Endothelial cell of umbilical vein (primary cell): ENCODE results near the gene SPDEF. TPM values are rescaled to one million over a fixed set of nuclear protein-coding genes. Genes with fewer than 3 reads are reported as not detected.

Experiments used
- BruUV-seq: library from RNA; stranded (reverse); fragments of 400-500 nt; replicated peaks from 2 replicates; lab custom pipeline; 2021; lab: Mats Ljungman, UMichigan
- CTCF ChIA-PET: fragments of 300-600, 350-600 bp; sonication (Branson Sonifier 250); formaldehyde crosslinking; loops from one replicate; lab custom pipeline; 2021; ENCODE audit warnings: antibody characterized with exemption, inconsistent platforms; lab: Charles Lee
- POLR2A ChIA-PET: fragments of 300-600, 350-600 bp; sonication (Branson Sonifier 250); formaldehyde crosslinking; loops from one replicate; lab custom pipeline; 2021; ENCODE audit warnings: antibody characterized with exemption, inconsistent platforms; lab: Charles Lee
- DNase-seq: peaks from one replicate; pipeline ENCODE4 v3.0.0-alpha.2; 2011; ENCODE audit warnings: low read depth, low spot score
- FAIRE-seq: peaks from 2 replicates; lab custom pipeline; 2011; peaks lifted over from hg19 to GRCh38; lab: Jason Lieb, UNC
- H2AFZ ChIP-seq: 2 replicates; pipeline ENCODE4 v1.6.0; 2012; ENCODE audit warnings: low read depth, low read length, control low read depth, inconsistent platforms
- H3K27ac ChIP-seq: 2 replicates; pipeline ENCODE4 v1.5.1; 2011; ENCODE audit warnings: low read depth, mild to moderate bottlenecking, control low read depth, low read length, moderate library complexity; ENCODE audit not compliant: insufficient read depth
- H3K27me3 ChIP-seq, 2 experiments: 2 replicates each; pipeline versions ENCODE4 v1.6.0 to v1.6.1; 2011; ENCODE audit warnings: low read length in 2 of 2, mixed read lengths in 1 of 2; ENCODE audit not compliant: control insufficient read depth in 2 of 2, insufficient read depth in 2 of 2
- H3K36me3 ChIP-seq, 2 experiments: 2 replicates in 1 of 2; 3 replicates in 1 of 2; pipeline ENCODE4 v1.5.1; 2011; ENCODE audit warnings: low read length in 2 of 2, mild to moderate bottlenecking in 1 of 2, moderate library complexity in 1 of 2; ENCODE audit not compliant: control insufficient read depth in 2 of 2, insufficient read depth in 2 of 2; ENCODE audit errors: extremely low read depth in 1 of 2
- H3K4me1 ChIP-seq: 3 replicates; pipeline ENCODE4 v1.5.1; 2011; ENCODE audit warnings: mild to moderate bottlenecking, low read length; ENCODE audit not compliant: control insufficient read depth, insufficient read depth; ENCODE audit errors: extremely low read depth
- H3K4me2 ChIP-seq: 2 replicates; pipeline ENCODE4 v1.6.1; 2011; ENCODE audit warnings: low read length, control low read depth, mixed read lengths; ENCODE audit not compliant: insufficient read depth
- H3K4me3 ChIP-seq, 3 experiments: fragments of 200-600 bp in 1 of 3; sonication (generic), shearing (Covaris generic) in 1 of 3; replicated peaks in 1 of 3; 2 replicates each; pipeline ENCODE4 v1.5.1; 2011 to 2016; ENCODE audit warnings: control low read depth in 3 of 3, low read length in 3 of 3, mild to moderate bottlenecking in 2 of 3, inconsistent platforms in 1 of 3, low read depth in 1 of 3, moderate library complexity in 1 of 3; ENCODE audit not compliant: insufficient read depth in 1 of 3
- H3K79me2 ChIP-seq: 2 replicates; pipeline ENCODE4 v1.6.0; 2012; ENCODE audit warnings: low read length, inconsistent platforms; ENCODE audit not compliant: control insufficient read depth, insufficient read depth
- H3K9ac ChIP-seq: replicated peaks from 2 replicates; pipeline ENCODE3; 2011; ENCODE audit warnings: low read length, control low read depth; ENCODE audit not compliant: insufficient read depth; ENCODE audit errors: extremely low read depth
- H3K9me1 ChIP-seq: replicated peaks from 3 replicates; pipeline ENCODE4 v1.6.0; 2011; ENCODE audit warnings: mild to moderate bottlenecking, low read length; ENCODE audit not compliant: control insufficient read depth, insufficient read depth; ENCODE audit errors: extremely low read depth
- H3K9me3 ChIP-seq: replicated peaks from 2 replicates; pipeline ENCODE4 v1.5.1; 2012; ENCODE audit warnings: low read length, inconsistent platforms; ENCODE audit not compliant: control insufficient read depth, insufficient read depth
- H4K20me1 ChIP-seq: replicated peaks from 2 replicates; pipeline ENCODE3; 2011; ENCODE audit warnings: mild to moderate bottlenecking, low read length; ENCODE audit not compliant: control insufficient read depth, insufficient read depth; ENCODE audit errors: extremely low read depth
- CTCF ChIP-seq, 2 donors: IDR thresholded peaks; 1 replicate in 1 of 2; 2 replicates in 1 of 2; pipeline ENCODE4 v1.5.1; 2011; ENCODE audit warnings: low read length in 2 of 2, mild to moderate bottlenecking in 2 of 2, moderate library complexity in 2 of 2, control low read depth in 1 of 2, inconsistent platforms in 1 of 2, low read depth in 1 of 2; ENCODE audit not compliant: insufficient read depth in 1 of 2; ENCODE audit errors: extremely low read depth in 1 of 2
- EZH2 ChIP-seq: IDR thresholded peaks from 2 replicates; pipeline ENCODE4 v1.6.1; 2012; ENCODE audit warnings: borderline replicate concordance, low read depth, mild to moderate bottlenecking, moderate library complexity, low read length, inconsistent platforms; ENCODE audit not compliant: severe bottlenecking
- FOS ChIP-seq: IDR thresholded peaks from 2 replicates; pipeline ENCODE4 v1.6.1; 2011; ENCODE audit warnings: mild to moderate bottlenecking, low read length, moderate library complexity, borderline replicate concordance; ENCODE audit not compliant: insufficient read depth
- GATA2 ChIP-seq: IDR thresholded peaks from 2 replicates; pipeline ENCODE4 v1.7.0; 2011; ENCODE audit warnings: low read depth, mild to moderate bottlenecking, moderate library complexity, mixed read lengths, low read length; ENCODE audit not compliant: insufficient read length, insufficient read depth
- JUN ChIP-seq: IDR thresholded peaks from 2 replicates; pipeline ENCODE4 v1.6.1; 2011; ENCODE audit warnings: borderline replicate concordance, low read depth; ENCODE audit not compliant: insufficient read length, insufficient read depth
- MAX ChIP-seq: IDR thresholded peaks from 2 replicates; pipeline ENCODE4 v1.6.1; 2011; ENCODE audit not compliant: insufficient read depth, insufficient read length
- MYC ChIP-seq: IDR thresholded peaks from one replicate; pipeline ENCODE4 v1.6.1; 2011; ENCODE audit warnings: mild to moderate bottlenecking, low read depth, low read length
- POLR2A ChIP-seq: IDR thresholded peaks from 2 replicates; pipeline ENCODE4 v1.6.1; 2012; ENCODE audit warnings: low read depth, mild to moderate bottlenecking, control low read depth, low read length
- POLR2AphosphoS5 ChIP-seq: IDR thresholded peaks from 2 replicates; pipeline ENCODE4 v1.6.1; 2012; ENCODE audit warnings: low read depth, mild to moderate bottlenecking, control low read depth, low read length, moderate library complexity; ENCODE audit not compliant: insufficient read depth
- dilution Hi-C: fragments of 300-500 bp; cut with MboI; formaldehyde crosslinking; loops from one replicate; pipeline ENCODE4 v1.15.0; 2019; ENCODE audit warnings: low sequenced_read_pairs; ENCODE audit not compliant: extremely low pct_ligation_motif_present
- intact Hi-C: fragments of 100-400 bp; cut with micrococcal nuclease; formaldehyde crosslinking; loops from one replicate; pipeline ENCODE4 v1.10.0; 2022
- polyA plus RNA-seq, 4 experiments: library from polyadenylated mRNA; depleted of rRNA in 3 of 4; stranded (reverse) in 3 of 4; unstranded in 1 of 4; fragments of >200 nt; gene quantifications; 2 replicates each; pipeline versions ENCODE4 v1.2.1 to v1.2.3, GENCODE V29; 2011 to 2012; ENCODE audit warnings: missing spikeins in 1 of 4
- total RNA-seq: library from RNA; stranded (reverse); gene quantifications from 2 replicates; pipeline ENCODE4 v1.2.3, GENCODE V29; 2021

The SPDEF gene
- total and polyA plus RNA-seq, 2 donors (not counting 3 experiments of a cell fraction or from before 2014, with no cell fraction given) = not detected

GRCh38 chr6:34521463-34522285, 34.5 kb downstream of the SPDEF start:
- DNase-seq (no peak), FAIRE-seq (no peak)
- peaks cover 0 to 1% of the 10 kb centered on the region in 2 experiments for H3K27me3 ChIP-seq
- H2AFZ ChIP-seq = no peak overlapping the region
- H3K4me1 ChIP-seq = no peaks in the 10 kb centered on the region
- POLR2A ChIA-PET = no interaction called here
- H3K36me3 ChIP-seq = no peaks in the 10 kb centered on the region
- CTCF ChIA-PET = no interaction called here
- no peaks in the 10 kb centered on the region for H3K9me1 ChIP-seq
- H3K9ac ChIP-seq = no peak overlapping the region
- H3K27ac ChIP-seq = no peak overlapping the region
- TF ChIP-seq CTCF (IDR thresholded peaks at IDR 0.05; ENCODE audit: extremely low read depth in 1 of 2, insufficient read depth in 1 of 2, low read depth in 1 of 2, low read length in 2 of 2) = no peak
- TF ChIP-seq FOS = no peak
- TF ChIP-seq POLR2A = no peak
- TF ChIP-seq POLR2AphosphoS5 = no peak
- TF ChIP-seq EZH2 = no peak
- TF ChIP-seq JUN = no peak
- no peak for TF ChIP-seq MYC
- TF ChIP-seq MAX = no peak
- no peak for TF ChIP-seq GATA2
- intact Hi-C loops = no loop called here
- no peak overlapping the region for H3K4me2 ChIP-seq
- H4K20me1 ChIP-seq = no peaks in the 10 kb centered on the region
- no TSS peak for BruUV-seq
- dilution Hi-C loops = no loop called here
- no peak overlapping the region for H3K4me3 ChIP-seq
- no peaks in the 10 kb centered on the region for H3K9me3 ChIP-seq
- no peaks in the 10 kb centered on the region for H3K79me2 ChIP-seq
